ENCODE measurements around the gene CHRFAM7A. TPM values are rescaled to one million over a fixed set of nuclear protein-coding genes. Genes with fewer than 3 reads are reported as not detected.

CHRFAM7A gene
- 0.32 and 0.69 TPM in 2 replicates for total RNA-seq

GRCh38 chr15:30392766-30393663, at the start of gene CHRFAM7A:
Gene CHRFAM7A (minus strand): TSS chr15:30393540. CDS start chr15:30383351, 10,189 bp downstream.

GRCh38 chr15:30414160-30414559, 20.8 kb upstream of the CHRFAM7A start, which contains the start of gene GOLGA8R:
Gene GOLGA8R (minus strand): TSS chr15:30414260. CDS start chr15:30414162, 98 bp downstream.

Other genes with a start within 250 kb of the CHRFAM7A start
- gene GOLGA8R, start 20.7 kb upstream of the CHRFAM7A start, total RNA-seq: 2.7 TPM in 2 replicates
- gene GOLGA8Q, start 158.5 kb upstream of the CHRFAM7A start, total RNA-seq: 2.8 and 4.1 TPM in 2 replicates
- 0.16 and 0.17 TPM in 2 replicates for gene GOLGA8H, start 210.5 kb upstream of the CHRFAM7A start, total RNA-seq

All from bronchial smooth muscle cell (primary cell).